A673 (cell line): Measurements from ENCODE around the gene WBP2. TPM values are rescaled to one million over a fixed set of nuclear protein-coding genes. Genes with fewer than 3 reads are reported as not detected.

ENCODE experiments used
- BruUV-seq: library from RNA; stranded (reverse); fragments of 400-500 nt; replicated peaks from 2 replicates; lab custom pipeline; 2021; lab: Mats Ljungman, UMichigan
- CTCF ChIA-PET: fragments of 300-600 bp; sonication (Branson Sonifier 250); formaldehyde crosslinking; loops from one replicate; lab custom pipeline; 2022; ENCODE audit warnings: antibody characterized with exemption; lab: Charles Lee
- POLR2A ChIA-PET: fragments of 300-600 bp; sonication (Branson Sonifier 250); formaldehyde crosslinking; loops from one replicate; lab custom pipeline; 2022; ENCODE audit warnings: antibody characterized with exemption; ENCODE audit not compliant: low non-redundant PET; lab: Charles Lee
- DNase-seq: peaks from one replicate; pipeline ENCODE4 v3.0.0-alpha.2; 2015; ENCODE audit warnings: low spot score
- H3K27ac ChIP-seq: fragments of 200-600 bp; sonication (generic); 2 replicates; pipeline ENCODE4 v1.5.1; 2016; ENCODE audit warnings: mixed run types, low read depth, mild to moderate bottlenecking, mixed read lengths, antibody characterized with exemption, low read length; ENCODE audit not compliant: poor library complexity, severe bottlenecking
- H3K27me3 ChIP-seq: fragments of 200-600 bp; sonication (generic); replicated peaks from 2 replicates; pipeline ENCODE4 v1.6.1; 2017; ENCODE audit warnings: mixed run types, low read depth, mild to moderate bottlenecking, mixed read lengths, antibody characterized with exemption, low read length; ENCODE audit not compliant: insufficient read depth, poor library complexity
- H3K36me3 ChIP-seq: fragments of 200-600 bp; sonication (generic); 2 replicates; pipeline ENCODE4 v1.6.1; 2016; ENCODE audit warnings: mixed run types, mild to moderate bottlenecking, mixed read lengths, antibody characterized with exemption, low read length; ENCODE audit not compliant: insufficient read depth, poor library complexity, severe bottlenecking
- H3K4me1 ChIP-seq: fragments of 200-600 bp; sonication (generic); 2 replicates; pipeline ENCODE4 v1.6.1; 2017; ENCODE audit warnings: mixed run types, mild to moderate bottlenecking, mixed read lengths, antibody characterized with exemption, low read length; ENCODE audit not compliant: insufficient read depth, poor library complexity, severe bottlenecking
- H3K4me3 ChIP-seq: fragments of 200-600 bp; sonication (generic); 2 replicates; pipeline ENCODE4 v1.5.1; 2016; ENCODE audit warnings: low read depth, mixed run types, mild to moderate bottlenecking, mixed read lengths, low read length; ENCODE audit not compliant: poor library complexity, severe bottlenecking
- H3K9me3 ChIP-seq: fragments of 200-600 bp; sonication (generic); 2 replicates; pipeline ENCODE4 v1.6.1; 2016; ENCODE audit warnings: mixed run types, low read depth, mild to moderate bottlenecking, mixed read lengths, antibody characterized with exemption, low read length; ENCODE audit not compliant: poor library complexity, severe bottlenecking
- CTCF ChIP-seq: fragments of 300-800, 200-600 bp; sonication (generic); conservative IDR thresholded peaks from 2 replicates; pipeline ENCODE4 v1.5.1; 2017; ENCODE audit warnings: low read depth, mild to moderate bottlenecking, antibody characterized with exemption, low read length, moderate library complexity, mixed read lengths
- EZH2 ChIP-seq: fragments of 200-600 bp; sonication (generic); IDR thresholded peaks from 2 replicates; pipeline ENCODE4 v1.6.1; 2017; ENCODE audit warnings: borderline replicate concordance, low read depth, mild to moderate bottlenecking, mixed read lengths, antibody characterized with exemption, low read length; ENCODE audit not compliant: poor library complexity, severe bottlenecking
- intact Hi-C: fragments of 100-400 bp; cut with micrococcal nuclease; formaldehyde crosslinking; loops from one replicate; pipeline ENCODE4 v1.10.0; 2022; ENCODE audit not compliant: unreplicated experiment
- total RNA-seq: library from RNA; stranded (reverse); gene quantifications from 2 replicates; pipeline ENCODE4 v1.2.3, GENCODE V29; 2021

Gene WBP2
- total RNA-seq, 1 experiment from 2014 or later, result 70.3 TPM

GRCh38 chr17:75885431-75885830, 30.3 kb upstream of the WBP2 start:
- BruUV-seq, result no TSS peak
- no peaks in the 10 kb centered on the region for H3K9me3 ChIP-seq
- H3K27ac ChIP-seq, result no peak overlapping the region
- H3K36me3 ChIP-seq, result peaks cover under 1% of the 10 kb centered on the region
- intact Hi-C loops, result no loop called here
- no peaks in the 10 kb centered on the region for H3K27me3 ChIP-seq
- ChIA-PET CTCF (no interaction called here), POLR2A (no interaction called here)
- H3K4me1 ChIP-seq, result no peaks in the 10 kb centered on the region
- H3K4me3 ChIP-seq, result no peak overlapping the region
- TF ChIP-seq CTCF (no peak), EZH2 (no peak)
- DNase-seq, result no peak

- no peak for DNase-seq
- TF ChIP-seq CTCF, result no peak
- no peak for TF ChIP-seq EZH2
- H3K27me3 ChIP-seq, result peaks cover 13% of the 10 kb centered on the region
- no peak overlapping the region for H3K27ac ChIP-seq
- intact Hi-C loops, result no loop called here
- no peaks in the 10 kb centered on the region for H3K36me3 ChIP-seq
- CTCF ChIA-PET, result no interaction called here
- POLR2A ChIA-PET, result interaction anchor here (0.6 kb wide), 1 partner anchor 23 kb away, joined by 5 read pairs; the partner anchor contains the start of gene MRPL38
- H3K9me3 ChIP-seq, result no peaks in the 10 kb centered on the region
- peaks cover 8% of the 10 kb centered on the region for H3K4me1 ChIP-seq
- no TSS peak for BruUV-seq
- H3K4me3 ChIP-seq, result no peak overlapping the region
Measured at GRCh38 chr17:75881678-75882454, 26.7 kb upstream of the WBP2 start.

GRCh38 chr17:75880266-75880665, 25.1 kb upstream of the WBP2 start:
- ChIA-PET POLR2A (no interaction called here), CTCF (no interaction called here)
- H3K36me3 ChIP-seq, result no peaks in the 10 kb centered on the region
- peaks cover 16% of the 10 kb centered on the region for H3K4me1 ChIP-seq
- no peaks in the 10 kb centered on the region for H3K9me3 ChIP-seq
- BruUV-seq, result no TSS peak
- H3K27me3 ChIP-seq, result peaks cover 13% of the 10 kb centered on the region
- no peak for DNase-seq
- intact Hi-C loops, result no loop called here
- no peak overlapping the region for H3K4me3 ChIP-seq
- no peak overlapping the region for H3K27ac ChIP-seq
- TF ChIP-seq CTCF (no peak), EZH2 (no peak)
